Measurements from ENCODE around the gene VPS45.

Gene VPS45

DNA sequence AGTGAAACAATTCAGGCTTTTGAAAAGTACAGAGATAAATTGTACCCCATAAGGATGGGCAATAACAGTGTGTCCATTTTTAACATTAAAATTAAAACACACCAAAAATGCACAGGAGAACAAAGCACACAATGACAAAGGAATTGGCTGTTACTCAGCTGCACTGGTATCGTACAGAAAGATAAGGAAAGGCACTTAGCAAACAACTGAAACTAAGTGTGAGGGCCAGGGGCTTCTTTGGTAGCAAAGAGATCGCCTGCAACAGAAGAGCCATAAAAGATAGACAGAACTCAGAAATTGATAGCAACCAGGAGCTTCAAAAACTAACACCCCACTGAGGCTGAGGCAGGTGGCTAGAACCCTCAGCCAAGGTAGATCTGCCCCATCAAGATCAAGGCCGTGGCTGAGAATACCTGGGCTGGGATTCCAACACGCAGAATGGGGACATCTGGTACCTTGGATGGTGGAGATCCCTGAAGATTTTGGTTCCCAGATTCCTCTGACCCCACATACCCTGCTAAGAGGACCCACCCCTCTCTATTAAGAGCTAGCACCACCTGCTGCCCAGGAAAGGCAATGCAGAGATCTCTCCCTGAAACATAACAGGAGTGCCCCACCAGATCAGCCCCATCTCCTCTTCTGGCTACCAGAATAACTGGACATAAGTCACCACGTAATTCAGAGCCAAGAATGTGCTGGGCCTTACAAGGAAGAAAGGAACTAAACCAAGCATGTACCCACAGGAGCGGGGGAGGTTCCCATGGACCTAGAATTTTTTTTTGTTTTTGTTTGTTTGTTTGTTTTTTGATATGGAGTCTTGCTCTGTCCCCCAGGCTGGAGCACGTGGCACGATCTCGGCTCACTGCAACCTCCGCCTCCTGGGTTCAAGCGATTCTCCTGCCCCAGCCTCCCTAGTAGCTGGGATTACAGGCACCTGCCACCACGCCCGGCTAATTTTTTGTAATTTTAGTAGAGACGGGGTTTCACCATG, 98.3 kb downstream of the VPS45 start:
- Histone ChIP-seq H3K4me1 (ENCODE audit: control insufficient read depth, insufficient read depth, low read length) (peaks cover 13% of the 10 kb centered on the region; the same call in 1 of the 2 replicates), H3K4me3 (ENCODE audit: low read length) (no peak overlapping the region), H3K36me3 (ENCODE audit: control insufficient read depth, insufficient read depth, low read length) (no peaks in the 10 kb centered on the region), H3K27ac (ENCODE audit: low read length) (no peak overlapping the region), H3K9me3 (ENCODE audit: control insufficient read depth, insufficient read depth, low read length) (no peaks in the 10 kb centered on the region), H3K27me3 (ENCODE audit: control insufficient read depth, insufficient read depth, low read length) (no peaks in the 10 kb centered on the region)
- no peak for DNase-seq (ENCODE audit: low read depth, low spot score)
- WGBS (ENCODE audit: insufficient coverage, insufficient read length) = no CpG with 5 or more reads among the region's 14 CpGs

DNA sequence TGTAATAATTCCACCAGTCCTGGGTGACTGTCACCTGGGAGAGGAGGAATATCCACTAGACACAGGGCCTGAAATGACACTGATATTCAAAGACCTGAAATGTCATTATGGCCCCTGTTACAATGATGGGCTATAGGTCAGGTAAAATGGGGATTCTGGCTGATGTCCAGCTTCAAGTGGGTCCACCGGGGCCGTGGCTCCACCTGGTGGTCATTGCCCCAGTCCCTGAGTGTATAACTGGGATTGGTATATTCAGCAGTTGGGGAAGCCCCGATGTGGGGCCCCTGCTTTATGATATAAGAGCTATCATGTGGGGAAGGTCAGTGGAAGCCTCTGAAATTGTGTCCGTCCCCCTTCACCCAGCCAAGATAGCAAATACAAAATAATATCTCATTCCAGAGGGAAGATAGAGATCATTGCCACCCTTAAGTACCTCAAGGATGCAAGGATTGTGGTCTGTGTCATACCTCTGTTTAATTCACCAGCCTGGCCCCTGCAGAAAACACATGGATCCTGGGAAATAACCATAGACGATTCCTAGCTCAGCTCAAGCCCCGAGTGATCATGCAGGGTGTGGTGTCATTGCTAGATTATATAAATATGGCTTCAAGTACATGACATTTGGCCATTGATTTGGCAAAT, 101.5 kb downstream of the VPS45 start:
- H3K4me3 ChIP-seq (ENCODE audit: low read length) = no peak overlapping the region
- H3K27me3 ChIP-seq (ENCODE audit: control insufficient read depth, insufficient read depth, low read length) = no peaks in the 10 kb centered on the region
- no CpG with 5 or more reads among the region's 6 CpGs for WGBS (ENCODE audit: insufficient coverage, insufficient read length)
- H3K36me3 ChIP-seq (ENCODE audit: control insufficient read depth, insufficient read depth, low read length) = no peaks in the 10 kb centered on the region
- no peak overlapping the region for H3K27ac ChIP-seq (ENCODE audit: low read length)
- H3K4me1 ChIP-seq (ENCODE audit: control insufficient read depth, insufficient read depth, low read length) = no peaks in the 10 kb centered on the region
- H3K9me3 ChIP-seq (ENCODE audit: control insufficient read depth, insufficient read depth, low read length) = no peaks in the 10 kb centered on the region
- DNase-seq (ENCODE audit: low read depth, low spot score) = no peak

DNA sequence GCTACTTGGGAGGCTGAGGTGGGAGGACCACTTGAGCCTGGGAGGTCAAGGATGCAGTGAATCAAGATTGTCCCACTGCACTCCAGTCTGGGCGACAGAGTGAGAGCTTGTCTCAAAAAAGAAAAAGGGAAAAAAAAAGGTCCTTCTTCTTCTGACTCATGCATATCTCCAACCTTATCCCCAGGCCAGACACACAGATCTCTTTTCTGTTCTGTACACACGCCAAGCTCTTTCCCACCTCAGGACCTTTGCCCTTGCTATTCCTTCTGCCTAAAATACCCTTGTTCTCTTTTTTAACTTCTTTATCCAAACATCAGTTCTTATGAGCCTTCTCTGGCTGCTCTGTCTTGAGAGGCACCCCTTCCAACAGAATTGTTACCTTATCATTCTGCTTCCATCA, 104.2 kb downstream of the VPS45 start:
- Histone ChIP-seq H3K27me3 (ENCODE audit: control insufficient read depth, insufficient read depth, low read length) (no peaks in the 10 kb centered on the region), H3K36me3 (ENCODE audit: control insufficient read depth, insufficient read depth, low read length) (no peaks in the 10 kb centered on the region), H3K4me1 (ENCODE audit: control insufficient read depth, insufficient read depth, low read length) (no peaks in the 10 kb centered on the region), H3K27ac (ENCODE audit: low read length) (no peak overlapping the region), H3K4me3 (ENCODE audit: low read length) (no peak overlapping the region), H3K9me3 (ENCODE audit: control insufficient read depth, insufficient read depth, low read length) (no peaks in the 10 kb centered on the region)
- WGBS (ENCODE audit: insufficient coverage, insufficient read length) = no CpG with 5 or more reads among the region's 2 CpGs
- DNase-seq (ENCODE audit: low read depth, low spot score) = no peak

DNA sequence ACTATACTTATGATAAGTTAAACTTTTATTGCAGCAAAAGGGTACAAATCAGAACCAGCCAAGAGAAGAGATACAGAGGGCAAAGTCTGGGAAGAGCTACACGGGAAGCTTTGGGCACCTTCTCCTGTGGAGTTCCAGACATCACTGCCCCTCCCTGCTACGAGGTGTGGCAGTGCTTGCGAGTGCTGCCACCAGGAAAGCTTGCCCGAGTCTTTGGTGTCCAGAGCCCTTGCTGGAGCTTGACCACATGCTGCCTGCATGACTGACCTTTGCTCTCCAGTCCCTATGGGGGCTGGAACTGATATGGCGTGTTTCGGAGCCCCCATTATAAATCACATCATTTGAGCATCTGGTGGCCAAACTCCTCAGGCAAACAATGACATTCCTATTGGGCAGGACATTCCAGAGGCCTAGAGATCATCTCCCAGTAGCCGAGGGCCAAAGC, 105.6 kb downstream of the VPS45 start:
- Histone ChIP-seq H3K27ac (ENCODE audit: low read length) (no peak overlapping the region), H3K9me3 (ENCODE audit: control insufficient read depth, insufficient read depth, low read length) (no peaks in the 10 kb centered on the region), H3K4me3 (ENCODE audit: low read length) (no peak overlapping the region), H3K36me3 (ENCODE audit: control insufficient read depth, insufficient read depth, low read length) (no peaks in the 10 kb centered on the region), H3K27me3 (ENCODE audit: control insufficient read depth, insufficient read depth, low read length) (no peaks in the 10 kb centered on the region), H3K4me1 (ENCODE audit: control insufficient read depth, insufficient read depth, low read length) (no peaks in the 10 kb centered on the region)
- WGBS (ENCODE audit: insufficient coverage, insufficient read length) = no CpG with 5 or more reads among the region's 7 CpGs
- DNase-seq (ENCODE audit: low read depth, low spot score) = no peak

DNA sequence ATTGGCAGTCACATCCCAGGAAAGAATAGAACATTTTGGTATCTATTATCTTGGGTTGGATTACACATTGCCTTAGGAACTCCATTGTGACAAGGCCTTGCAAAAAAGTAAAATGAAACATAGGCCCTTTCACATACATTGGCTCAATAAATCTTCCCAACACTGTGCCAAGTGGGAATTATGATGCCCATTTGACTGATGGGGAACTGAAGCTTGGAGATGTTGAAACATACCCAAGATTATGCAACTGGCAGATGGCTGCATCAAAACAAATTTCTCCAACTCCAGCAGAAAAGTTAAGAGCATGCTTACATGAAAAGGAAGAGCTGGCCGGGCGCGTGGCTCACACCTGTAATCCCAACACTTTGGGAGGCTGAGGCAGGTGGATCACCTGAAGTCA, 109.0 kb downstream of the VPS45 start:
- no CpG with 5 or more reads among the region's 3 CpGs for WGBS (ENCODE audit: insufficient coverage, insufficient read length)
- H3K27me3 ChIP-seq (ENCODE audit: control insufficient read depth, insufficient read depth, low read length) = no peaks in the 10 kb centered on the region

DNA sequence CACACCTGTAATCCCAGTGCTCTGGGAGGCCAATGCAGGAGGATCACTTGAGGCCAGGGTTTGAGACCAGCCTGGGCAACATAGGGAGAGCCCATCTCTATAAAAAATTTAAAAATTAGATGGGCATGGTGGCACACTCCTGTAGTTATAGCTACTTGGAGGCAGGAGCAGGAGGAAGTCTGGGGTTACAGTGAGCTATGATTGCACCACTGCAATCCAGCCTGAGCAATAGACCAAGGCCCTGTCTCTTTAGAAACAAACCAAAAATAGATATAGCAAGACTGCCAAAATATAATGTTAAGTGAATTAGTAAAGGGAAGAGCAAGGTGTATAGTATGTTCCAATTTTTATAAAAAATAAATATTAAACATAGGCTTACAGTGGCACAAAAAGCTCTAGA, 111.0 kb downstream of the VPS45 start:
- Histone ChIP-seq H3K27ac (ENCODE audit: low read length) (no peak overlapping the region), H3K36me3 (ENCODE audit: control insufficient read depth, insufficient read depth, low read length) (no peaks in the 10 kb centered on the region), H3K4me1 (ENCODE audit: control insufficient read depth, insufficient read depth, low read length) (no peaks in the 10 kb centered on the region), H3K27me3 (ENCODE audit: control insufficient read depth, insufficient read depth, low read length) (no peaks in the 10 kb centered on the region), H3K4me3 (ENCODE audit: low read length) (no peak overlapping the region), H3K9me3 (ENCODE audit: control insufficient read depth, insufficient read depth, low read length) (no peaks in the 10 kb centered on the region)
- no peak for DNase-seq (ENCODE audit: low read depth, low spot score)

More for the DNA sequence above, 109.0 kb downstream of the VPS45 start:
- no peaks in the 10 kb centered on the region for H3K4me1 ChIP-seq (ENCODE audit: control insufficient read depth, insufficient read depth, low read length)
- no peak for DNase-seq (ENCODE audit: low read depth, low spot score)
- no peaks in the 10 kb centered on the region for H3K36me3 ChIP-seq (ENCODE audit: control insufficient read depth, insufficient read depth, low read length)
- no peaks in the 10 kb centered on the region for H3K9me3 ChIP-seq (ENCODE audit: control insufficient read depth, insufficient read depth, low read length)
- no peak overlapping the region for H3K27ac ChIP-seq (ENCODE audit: low read length)
- no peak overlapping the region for H3K4me3 ChIP-seq (ENCODE audit: low read length)

DNA sequence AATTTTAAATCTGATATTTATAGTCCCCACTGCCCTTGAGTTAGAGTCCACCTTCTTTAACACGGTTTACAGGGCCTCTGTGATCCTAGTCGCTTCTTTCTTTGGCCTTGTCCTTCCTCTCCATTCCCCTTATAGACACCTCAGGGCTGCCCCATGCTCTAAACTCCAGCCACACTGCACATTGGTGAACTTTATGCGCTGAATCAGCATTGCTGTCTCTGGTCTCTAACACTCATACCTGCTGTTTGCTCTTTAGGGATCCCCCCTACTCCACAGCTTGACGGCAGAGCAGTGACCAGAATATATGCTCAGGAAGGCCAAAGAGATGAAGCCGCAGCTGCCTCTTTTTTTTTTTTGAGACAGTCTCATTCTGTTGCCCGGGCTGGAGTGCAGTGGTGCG, 112.3 kb downstream of the VPS45 start:
- no peaks in the 10 kb centered on the region for H3K27me3 ChIP-seq (ENCODE audit: control insufficient read depth, insufficient read depth, low read length)
- H3K27ac ChIP-seq (ENCODE audit: low read length) = no peak overlapping the region
- no peaks in the 10 kb centered on the region for H3K36me3 ChIP-seq (ENCODE audit: control insufficient read depth, insufficient read depth, low read length)
- no peaks in the 10 kb centered on the region for H3K9me3 ChIP-seq (ENCODE audit: control insufficient read depth, insufficient read depth, low read length)
- H3K4me1 ChIP-seq (ENCODE audit: control insufficient read depth, insufficient read depth, low read length) = no peaks in the 10 kb centered on the region
- no peak overlapping the region for H3K4me3 ChIP-seq (ENCODE audit: low read length)
- no CpG with 5 or more reads among the region's 7 CpGs for WGBS (ENCODE audit: insufficient coverage, insufficient read length)
- DNase-seq (ENCODE audit: low read depth, low spot score) = no peak

DNA sequence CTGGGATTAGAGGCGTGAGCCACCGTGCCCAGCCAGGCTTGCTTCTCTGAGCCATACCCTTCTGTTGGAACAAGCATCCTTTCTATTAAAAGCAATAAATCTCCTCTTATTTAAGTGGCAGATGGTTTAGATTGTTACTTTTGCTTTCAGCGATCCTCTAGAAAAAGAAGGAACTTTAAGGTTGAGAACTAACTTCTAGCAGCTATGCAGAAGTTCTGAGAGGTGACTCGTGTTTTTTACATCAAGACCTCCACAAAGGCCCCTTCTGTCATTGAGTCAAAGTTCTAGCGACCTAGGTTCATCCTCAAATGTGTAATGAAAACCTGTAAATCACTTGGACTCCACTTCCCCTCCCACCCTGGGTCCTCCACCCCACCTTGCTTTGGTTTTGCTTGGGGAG, 112.9 kb downstream of the VPS45 start:
- Histone ChIP-seq H3K4me1 (ENCODE audit: control insufficient read depth, insufficient read depth, low read length) (no peaks in the 10 kb centered on the region), H3K27me3 (ENCODE audit: control insufficient read depth, insufficient read depth, low read length) (no peaks in the 10 kb centered on the region), H3K4me3 (ENCODE audit: low read length) (no peak overlapping the region), H3K9me3 (ENCODE audit: control insufficient read depth, insufficient read depth, low read length) (no peaks in the 10 kb centered on the region), H3K27ac (ENCODE audit: low read length) (no peak overlapping the region), H3K36me3 (ENCODE audit: control insufficient read depth, insufficient read depth, low read length) (no peaks in the 10 kb centered on the region)
- no peak for DNase-seq (ENCODE audit: low read depth, low spot score)
- no CpG with 5 or more reads among the region's 5 CpGs for WGBS (ENCODE audit: insufficient coverage, insufficient read length)

DNA sequence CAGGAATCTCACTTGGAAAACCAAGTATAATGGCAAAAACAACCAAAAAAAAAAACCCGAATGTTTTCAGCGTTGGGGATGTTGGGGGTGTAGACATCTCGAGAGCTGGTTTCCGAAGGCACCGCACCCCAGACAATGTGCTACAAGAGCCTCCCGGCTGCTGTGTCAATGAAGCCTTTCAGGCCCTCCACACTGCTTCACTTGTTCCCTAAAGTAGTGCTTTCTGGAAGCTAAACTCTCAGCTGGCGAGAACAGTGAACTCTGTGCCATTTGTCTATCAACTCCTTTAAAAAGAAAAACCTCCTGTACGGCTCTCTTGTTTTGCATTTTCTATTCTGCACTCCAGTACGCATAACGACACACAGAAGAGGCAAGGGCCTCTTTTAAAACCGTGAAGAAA, 114.7 kb downstream of the VPS45 start:
- Histone ChIP-seq H3K36me3 (ENCODE audit: control insufficient read depth, insufficient read depth, low read length) (no peaks in the 10 kb centered on the region), H3K4me3 (ENCODE audit: low read length) (no peak overlapping the region), H3K4me1 (ENCODE audit: control insufficient read depth, insufficient read depth, low read length) (no peaks in the 10 kb centered on the region), H3K9me3 (ENCODE audit: control insufficient read depth, insufficient read depth, low read length) (no peaks in the 10 kb centered on the region), H3K27me3 (ENCODE audit: control insufficient read depth, insufficient read depth, low read length) (no peaks in the 10 kb centered on the region), H3K27ac (ENCODE audit: low read length) (no peak overlapping the region)
- no CpG with 5 or more reads among the region's 11 CpGs for WGBS (ENCODE audit: insufficient coverage, insufficient read length)
- no peak for DNase-seq (ENCODE audit: low read depth, low spot score)

DNA sequence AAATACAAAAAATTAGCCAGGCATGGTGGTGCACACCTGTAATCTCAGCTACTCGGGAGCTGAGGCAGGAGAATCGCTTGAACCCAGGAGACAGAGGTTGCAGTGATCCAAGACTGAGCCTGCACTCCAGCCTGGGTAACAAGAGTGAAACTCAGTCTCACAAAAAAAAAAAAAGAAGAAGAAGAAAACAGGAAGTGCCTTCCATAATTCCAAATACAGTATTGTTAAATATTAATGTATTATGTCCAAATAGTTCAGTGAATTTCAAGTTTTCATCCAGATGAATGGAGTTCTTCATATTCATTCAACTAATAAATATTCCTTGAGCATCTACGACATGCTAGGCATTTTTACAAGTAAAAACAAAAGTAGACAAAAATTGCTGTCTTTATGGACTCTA, 115.5 kb downstream of the VPS45 start:
- Histone ChIP-seq H3K4me1 (ENCODE audit: control insufficient read depth, insufficient read depth, low read length) (no peaks in the 10 kb centered on the region), H3K27me3 (ENCODE audit: control insufficient read depth, insufficient read depth, low read length) (no peaks in the 10 kb centered on the region), H3K27ac (ENCODE audit: low read length) (no peak overlapping the region), H3K36me3 (ENCODE audit: control insufficient read depth, insufficient read depth, low read length) (no peaks in the 10 kb centered on the region), H3K4me3 (ENCODE audit: low read length) (no peak overlapping the region), H3K9me3 (ENCODE audit: control insufficient read depth, insufficient read depth, low read length) (no peaks in the 10 kb centered on the region)
- DNase-seq (ENCODE audit: low read depth, low spot score) = no peak
- WGBS (ENCODE audit: insufficient coverage, insufficient read length) = no CpG with 5 or more reads among the region's 3 CpGs
